SK-N-SH (cell line): ENCODE measurements around the gene GNG10. TPM values are rescaled to one million over a fixed set of nuclear protein-coding genes. Genes with fewer than 3 reads are reported as not detected.

Experiments
- CTCF ChIA-PET: fragments of 300-600, 350-600 bp; formaldehyde crosslinking; extraction: SDS; loops from one replicate; lab custom pipeline; 2021; lab: Yijun Ruan, JAX
- POLR2A ChIA-PET: fragments of 350-600 bp; sonication (Branson Sonifier 250); formaldehyde crosslinking; extraction: SDS; loops from one replicate; lab custom pipeline; 2020; ENCODE audit warnings: antibody characterized with exemption, inconsistent platforms; lab: Yijun Ruan, JAX
- DNase-seq: peaks from one replicate; pipeline ENCODE4 v3.0.0; 2012
- H2AFZ ChIP-seq: fragments of 200-600 bp; sonication (generic); 2 replicates; pipeline ENCODE4 v1.8.1; 2016; ENCODE audit warnings: antibody characterized with exemption, mild to moderate bottlenecking, low read depth
- H3F3A ChIP-seq: fragments of 200-600 bp; sonication (generic); replicated peaks from 2 replicates; pipeline ENCODE3; 2016; ENCODE audit warnings: antibody characterized with exemption, mild to moderate bottlenecking; ENCODE audit not compliant: insufficient read depth
- H3K27ac ChIP-seq, 2 experiments: fragments of 200-500 bp in 1 of 2; fragments of 200-600 bp in 1 of 2; sonication (Bioruptor generic) in 1 of 2; sonication (generic), shearing (Covaris generic) in 1 of 2; 2 replicates each; pipeline versions ENCODE4 v1.5.1 to v1.6.1; 2014 to 2016; ENCODE audit warnings: low read depth in 2 of 2, inconsistent platforms in 1 of 2, low read length in 1 of 2, mild to moderate bottlenecking in 1 of 2, mixed read lengths in 1 of 2
- H3K27me3 ChIP-seq: fragments of 200-600 bp; sonication (generic), shearing (Covaris generic); 2 replicates; pipeline ENCODE4 v1.6.1; 2016; ENCODE audit warnings: mixed run types; ENCODE audit not compliant: insufficient read depth
- H3K36me3 ChIP-seq, 2 experiments: fragments of 200-500 bp in 1 of 2; fragments of 200-600 bp in 1 of 2; sonication (Bioruptor generic) in 1 of 2; sonication (generic) in 1 of 2; replicated peaks in 1 of 2; 2 replicates each; pipeline versions ENCODE3 to v1.5.1; 2014 to 2016; ENCODE audit warnings: low read length in 1 of 2, mild to moderate bottlenecking in 1 of 2; ENCODE audit not compliant: insufficient read depth in 2 of 2, control insufficient read depth in 1 of 2
- H3K4me1 ChIP-seq, 2 experiments: fragments of 200-500 bp in 1 of 2; fragments of 200-600 bp in 1 of 2; sonication (Bioruptor generic) in 1 of 2; sonication (generic), shearing (Covaris generic) in 1 of 2; 2 replicates each; pipeline versions ENCODE4 v1.5.1 to v1.6.1; 2014 to 2016; ENCODE audit warnings: low read depth in 1 of 2, low read length in 1 of 2, mixed run types in 1 of 2; ENCODE audit not compliant: insufficient read depth in 2 of 2, control insufficient read depth in 1 of 2
- H3K4me2 ChIP-seq: fragments of 200-600 bp; sonication (generic), shearing (Covaris generic); 2 replicates; pipeline ENCODE4 v1.6.1; 2017; ENCODE audit warnings: mixed run types
- H3K4me3 ChIP-seq, 2 experiments: fragments of 200-500 bp in 1 of 2; fragments of 200-600 bp in 1 of 2; sonication (Bioruptor generic) in 1 of 2; sonication (generic), shearing (Covaris generic) in 1 of 2; 2 replicates each; pipeline versions ENCODE4 v1.5.1 to v1.8.1; 2014 to 2016; ENCODE audit warnings: low read depth in 2 of 2, inconsistent platforms in 1 of 2, low read length in 1 of 2, mild to moderate bottlenecking in 1 of 2, mixed read lengths in 1 of 2, moderate library complexity in 1 of 2
- H3K79me2 ChIP-seq: fragments of 200-600 bp; sonication (generic); 2 replicates; pipeline ENCODE4 v1.8.1; 2017; ENCODE audit warnings: mild to moderate bottlenecking; ENCODE audit not compliant: insufficient read depth
- H3K9ac ChIP-seq: fragments of 200-600 bp; sonication (generic); 2 replicates; pipeline ENCODE4 v1.6.1; 2017; ENCODE audit warnings: mixed run types
- H3K9me2 ChIP-seq: fragments of 200-600 bp; sonication (generic); 2 replicates; pipeline ENCODE4 v1.6.1; 2017; ENCODE audit warnings: mixed run types
- H3K9me3 ChIP-seq: fragments of 200-600 bp; sonication (generic); 2 replicates; pipeline ENCODE4 v1.6.1; 2017; ENCODE audit warnings: mixed run types, mild to moderate bottlenecking, moderate library complexity
- H4K20me1 ChIP-seq: fragments of 200-600 bp; sonication (generic); 2 replicates; pipeline ENCODE4 v1.6.1; 2017; ENCODE audit warnings: mild to moderate bottlenecking, mixed run types; ENCODE audit not compliant: insufficient read depth
- JUND ChIP-seq: IDR thresholded peaks from 2 replicates; pipeline ENCODE4 v1.4.0; 2012
- MXI1 ChIP-seq: IDR thresholded peaks from 2 replicates; pipeline ENCODE4 v1.6.1; 2012; ENCODE audit warnings: mild to moderate bottlenecking, low read depth, low read length, improper control_type of control experiment
- RXRA ChIP-seq: IDR thresholded peaks from 2 replicates; pipeline ENCODE4 v1.4.0; 2012; ENCODE audit warnings: low read depth, mild to moderate bottlenecking, borderline replicate concordance
- WGBS: methylation state at CpG from one replicate; pipeline ENCODE4 v1.1.6; 2017; ENCODE audit warnings: low lambda C conversion rate; 5-methylcytosine and 5-hydroxymethylcytosine counted together
- polyA plus RNA-seq, 3 experiments: library from polyadenylated mRNA; depleted of rRNA; stranded (reverse); fragments of >200 nt; gene quantifications; 2 replicates each; pipeline ENCODE4 v1.2.3, GENCODE V29; 2012
- TF ChIP-seq, protein P1 (sequence below): IDR thresholded peaks from 2 replicates; pipeline ENCODE4; 2012

The GNG10 gene
- polyA plus RNA-seq, 1 of the 3 experiments (the other 2 are of a cell fraction) = 57.7 TPM

DNA sequence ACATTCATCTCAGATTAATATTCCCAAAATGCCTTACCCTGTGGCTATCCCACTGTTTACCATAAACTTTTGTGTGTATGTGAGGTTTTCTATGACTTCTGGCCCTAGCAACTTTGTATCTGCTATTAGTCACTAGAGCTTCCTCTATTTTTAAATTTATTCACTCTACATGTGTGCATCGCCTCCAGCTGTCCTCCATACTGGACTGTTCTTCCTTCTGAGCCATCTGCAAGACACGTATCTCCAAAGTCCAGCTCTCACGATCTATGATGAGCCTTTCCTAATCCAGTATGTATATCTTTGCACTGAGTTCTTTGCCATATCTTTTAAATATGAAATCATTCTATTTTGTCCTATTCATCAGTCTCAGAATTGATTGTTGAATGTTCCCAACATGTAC is 1.7 kb upstream of the GNG10 start:
- H3K4me2 ChIP-seq = no peak overlapping the region
- POLR2A ChIA-PET = no interaction called here
- peaks cover 27% of the 10 kb centered on the region for H3K79me2 ChIP-seq
- peaks cover 0 to 12% of the 10 kb centered on the region in 2 experiments; a peak in 2 of 4 replicates for H3K4me1 ChIP-seq
- H2AFZ ChIP-seq = no peak overlapping the region
- no peak overlapping the region for H3K4me3 ChIP-seq
- H3K9me3 ChIP-seq = no peaks in the 10 kb centered on the region
- peaks cover 9% of the 10 kb centered on the region for H3F3A ChIP-seq
- CTCF ChIA-PET = no interaction called here
- H3K27ac ChIP-seq = no peak overlapping the region
- peaks cover 4 to 6% of the 10 kb centered on the region in 2 experiments for H3K36me3 ChIP-seq
- H3K27me3 ChIP-seq = no peaks in the 10 kb centered on the region
- TF ChIP-seq, protein P1, sequence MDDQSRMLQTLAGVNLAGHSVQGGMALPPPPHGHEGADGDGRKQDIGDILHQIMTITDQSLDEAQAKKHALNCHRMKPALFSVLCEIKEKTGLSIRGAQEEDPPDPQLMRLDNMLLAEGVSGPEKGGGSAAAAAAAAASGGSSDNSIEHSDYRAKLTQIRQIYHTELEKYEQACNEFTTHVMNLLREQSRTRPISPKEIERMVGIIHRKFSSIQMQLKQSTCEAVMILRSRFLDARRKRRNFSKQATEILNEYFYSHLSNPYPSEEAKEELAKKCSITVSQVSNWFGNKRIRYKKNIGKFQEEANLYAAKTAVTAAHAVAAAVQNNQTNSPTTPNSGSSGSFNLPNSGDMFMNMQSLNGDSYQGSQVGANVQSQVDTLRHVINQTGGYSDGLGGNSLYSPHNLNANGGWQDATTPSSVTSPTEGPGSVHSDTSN = no peak
- no peak overlapping the region for H3K9ac ChIP-seq
- 91% methylated on average over 3 of the region's 3 CpGs for WGBS
- no peak for DNase-seq
- H4K20me1 ChIP-seq = 0 out of 2 replicates have a peak, but pooled peaks cover 6% of the 10 kb centered on the region
- H3K9me2 ChIP-seq = no peaks in the 10 kb centered on the region

DNA sequence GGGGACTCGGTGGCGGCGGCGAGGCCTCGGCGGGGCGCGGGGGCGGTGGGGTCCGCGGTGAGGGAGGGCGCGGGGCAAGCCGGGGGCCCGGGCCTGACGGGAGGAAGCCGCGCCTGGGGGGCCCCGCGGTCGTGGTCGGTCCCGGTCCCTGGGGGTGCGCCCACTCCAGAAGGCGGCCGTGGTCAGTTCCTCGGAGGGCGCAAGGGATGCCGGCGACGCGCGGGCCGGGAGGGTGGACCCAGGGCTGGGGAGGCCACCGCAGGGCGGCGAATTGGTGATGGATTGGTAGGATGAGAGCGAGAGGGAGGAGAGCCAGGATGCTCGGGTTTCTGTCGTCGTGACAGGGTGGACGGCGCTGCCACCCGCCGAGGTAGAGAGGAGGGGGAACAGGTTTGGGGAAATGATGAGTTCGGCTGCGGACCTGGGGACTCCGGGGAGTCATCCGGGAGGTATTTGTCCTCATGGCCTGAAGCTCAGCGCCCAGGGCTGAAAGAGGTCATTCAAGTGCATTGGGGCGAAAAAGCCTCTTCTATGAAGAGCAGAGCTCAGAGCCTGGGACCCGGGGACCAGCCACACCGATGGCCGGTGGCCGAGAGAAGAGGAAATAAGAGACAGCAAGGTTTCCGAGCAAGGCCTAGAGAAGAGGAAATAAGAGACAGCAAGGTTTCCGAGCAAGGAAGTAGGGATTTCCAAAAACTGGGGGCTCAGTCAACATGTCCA is 557 bp downstream of the GNG10 start:
- Histone ChIP-seq H3K27me3 (no peaks in the 10 kb centered on the region), H3K4me3 (peak overlapping the region; percentile 80 to 89), H3K27ac (peak overlapping the region; percentile 23 to 68; a peak in 2 of 4 replicates), H3K9ac (peak overlapping the region; percentile 57), H3K9me2 (no peaks in the 10 kb centered on the region), H3K9me3 (no peaks in the 10 kb centered on the region), H3K4me2 (peak overlapping the region; percentile 86), H3K4me1 (peaks cover 0 to 12% of the 10 kb centered on the region in 2 experiments; a peak in 2 of 4 replicates), H3K36me3 (peaks cover 0 to 15% of the 10 kb centered on the region in 2 experiments), H3F3A (peaks cover 9% of the 10 kb centered on the region), H4K20me1 (peaks cover 15% of the 10 kb centered on the region; the same call in 1 of the 2 replicates), H3K79me2 (peaks cover 49% of the 10 kb centered on the region), H2AFZ (peak overlapping the region; percentile 61; the same call in 1 of the 2 replicates)
- ChIA-PET POLR2A (interaction anchor here (0.5 to 1.6 kb wide), 4 partner anchors 12 to 1413 kb away, joined by 3 to 10 read pairs (median 4); partner anchors contain the start of gene DNAJC25), CTCF (interaction anchor here (0.8 to 1.5 kb wide), 3 partner anchors 10 to 30 kb away, joined by 3 to 4 read pairs (median 3); no protein-coding TSS in a partner anchor)
- TF ChIP-seq JUND (no peak), MXI1 (peak; percentile 56; the same call in 1 of the 2 replicates), RXRA (peak; percentile 9; the same call in 1 of the 2 replicates)
- TF ChIP-seq, protein P1 = peak; percentile 45; the same call in 1 of the 2 replicates
- peak; percentile 87 for DNase-seq
- WGBS = 3% methylated on average over 28 of the region's 57 CpGs
